ENCODE data around the gene RPTOR. TPM values are rescaled to one million over a fixed set of nuclear protein-coding genes. Genes with fewer than 3 reads are reported as not detected.

Gene RPTOR
- total RNA-seq, 1 experiment from 2014 or later, result 25.1 TPM

DNA sequence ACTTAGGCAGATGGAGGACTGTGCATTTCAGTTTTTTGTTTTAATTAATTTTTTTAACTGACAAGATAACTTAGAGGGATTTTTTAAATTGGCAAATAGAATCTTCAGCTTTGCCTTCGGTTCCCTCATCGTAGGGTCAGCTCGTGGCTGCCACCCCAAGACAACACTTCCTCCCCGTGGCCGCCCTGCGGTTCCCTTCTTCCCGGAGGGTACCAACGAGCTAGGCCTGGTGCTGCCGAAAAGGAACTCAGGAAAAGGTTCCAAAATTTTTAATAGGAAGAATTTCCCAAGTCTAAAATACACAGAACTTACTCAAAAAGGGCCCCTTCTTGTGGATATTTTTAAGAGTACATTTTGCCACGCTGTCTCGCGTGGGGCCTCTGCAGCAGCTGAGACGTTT is 236.6 kb downstream of the RPTOR start:
- Histone ChIP-seq H4K91ac (ENCODE audit: insufficient read length, low read depth, low read length) (no peak overlapping the region), H2BK120ac (ENCODE audit: low read depth, low read length, poor library complexity, severe bottlenecking) (no peak overlapping the region), H3K4me2 (ENCODE audit: insufficient read depth, insufficient read length, low read length) (no peak overlapping the region), H4K8ac (replicated peaks; ENCODE audit: insufficient read length, low read depth, low read length) (no peak overlapping the region), H2AK5ac (ENCODE audit: insufficient read length, low read length) (no peak overlapping the region), H3K23ac (ENCODE audit: insufficient read length, low read depth, low read length) (no peak overlapping the region), H2BK12ac (ENCODE audit: insufficient read length, low read depth, low read length) (no peak overlapping the region), H3K27me3 (ENCODE audit: insufficient read depth, low read length) (no peaks in the 10 kb centered on the region), H3K9ac (ENCODE audit: extremely low read depth, insufficient read length, low read length) (no peak overlapping the region), H3T11ph (ENCODE audit: low read length) (no peak overlapping the region), H3K23me2 (ENCODE audit: insufficient read length, low read depth, low read length, poor library complexity, severe bottlenecking) (no peaks in the 10 kb centered on the region), H2AFZ (ENCODE audit: low read length) (no peak overlapping the region), H3K27ac (ENCODE audit: insufficient read length, low read depth, low read length) (no peak overlapping the region), H3K4me1 (ENCODE audit: insufficient read depth, low read length) (peaks cover 2% of the 10 kb centered on the region; the same call in 1 of the 2 replicates), H3K79me2 (ENCODE audit: insufficient read depth, low read length) (no peaks in the 10 kb centered on the region), H4K5ac (ENCODE audit: insufficient read length, low read depth, low read length) (no peak overlapping the region), H3K18ac (ENCODE audit: insufficient read length, low read depth, low read length) (no peak overlapping the region), H4K20me1 (ENCODE audit: control insufficient read depth, insufficient read depth, insufficient read length) (no peaks in the 10 kb centered on the region), H3K4ac (ENCODE audit: low read depth, low read length) (no peak overlapping the region), H3K79me1 (ENCODE audit: insufficient read depth, low read depth, low read length, poor library complexity, severe bottlenecking) (no peaks in the 10 kb centered on the region), H2BK5ac (ENCODE audit: insufficient read length, low read length) (no peak overlapping the region), H2BK20ac (ENCODE audit: low read depth, low read length, poor library complexity, severe bottlenecking) (no peak overlapping the region), H3K56ac (ENCODE audit: insufficient read length, low read depth, low read length) (no peak overlapping the region), H3K14ac (ENCODE audit: insufficient read depth, low read length) (no peak overlapping the region), H2BK15ac (ENCODE audit: low read depth, low read length) (no peak overlapping the region), H3K9me3 (ENCODE audit: control insufficient read depth, low read depth, low read length) (no peaks in the 10 kb centered on the region)
- Mint-ChIP-seq H3K27me3 (ENCODE audit: low read depth) (no peaks in the 10 kb centered on the region; the same call in 1 of the 2 replicates), H3K4me3 (no peak overlapping the region), H3K4me1 (peaks cover 36 to 53% of the 10 kb centered on the region in 2 experiments), H3K9me3 (no peaks in the 10 kb centered on the region), H3K27ac (peak overlapping the region in 2 of 3 experiments; percentile 0 to 44; a peak in 1 of 7 replicates), H3K36me3 (ENCODE audit: insufficient read depth in 1 of 3, low read depth in 3 of 3) (peaks cover 7 to 9% (median 7%) of the 10 kb centered on the region in 3 experiments; a peak in 6 of 7 replicates)
- WGBS (ENCODE audit: extremely low coverage, insufficient read length, low lambda C conversion rate), result no CpG with 5 or more reads among the region's 13 CpGs
- TF ChIP-seq, protein P1, sequence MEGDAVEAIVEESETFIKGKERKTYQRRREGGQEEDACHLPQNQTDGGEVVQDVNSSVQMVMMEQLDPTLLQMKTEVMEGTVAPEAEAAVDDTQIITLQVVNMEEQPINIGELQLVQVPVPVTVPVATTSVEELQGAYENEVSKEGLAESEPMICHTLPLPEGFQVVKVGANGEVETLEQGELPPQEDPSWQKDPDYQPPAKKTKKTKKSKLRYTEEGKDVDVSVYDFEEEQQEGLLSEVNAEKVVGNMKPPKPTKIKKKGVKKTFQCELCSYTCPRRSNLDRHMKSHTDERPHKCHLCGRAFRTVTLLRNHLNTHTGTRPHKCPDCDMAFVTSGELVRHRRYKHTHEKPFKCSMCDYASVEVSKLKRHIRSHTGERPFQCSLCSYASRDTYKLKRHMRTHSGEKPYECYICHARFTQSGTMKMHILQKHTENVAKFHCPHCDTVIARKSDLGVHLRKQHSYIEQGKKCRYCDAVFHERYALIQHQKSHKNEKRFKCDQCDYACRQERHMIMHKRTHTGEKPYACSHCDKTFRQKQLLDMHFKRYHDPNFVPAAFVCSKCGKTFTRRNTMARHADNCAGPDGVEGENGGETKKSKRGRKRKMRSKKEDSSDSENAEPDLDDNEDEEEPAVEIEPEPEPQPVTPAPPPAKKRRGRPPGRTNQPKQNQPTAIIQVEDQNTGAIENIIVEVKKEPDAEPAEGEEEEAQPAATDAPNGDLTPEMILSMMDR (conservative IDR thresholded peaks at IDR 0.05), result no peak
- DNase-seq, result no peak

Data from H9 (cell line).